SK-N-SH (cell line): Measurements from ENCODE around the gene ARPIN. TPM values are rescaled to one million over a fixed set of nuclear protein-coding genes. Genes with fewer than 3 reads are reported as not detected.

Source experiments
- CTCF ChIA-PET: fragments of 300-600, 350-600 bp; formaldehyde crosslinking; extraction: SDS; loops from one replicate; lab custom pipeline; 2021; lab: Yijun Ruan, JAX
- POLR2A ChIA-PET: fragments of 350-600 bp; sonication (Branson Sonifier 250); formaldehyde crosslinking; extraction: SDS; loops from one replicate; lab custom pipeline; 2020; ENCODE audit warnings: antibody characterized with exemption, inconsistent platforms; lab: Yijun Ruan, JAX
- DNase-seq: peaks from one replicate; pipeline ENCODE4 v3.0.0; 2012
- H2AFZ ChIP-seq: fragments of 200-600 bp; sonication (generic); 2 replicates; pipeline ENCODE4 v1.8.1; 2016; ENCODE audit warnings: antibody characterized with exemption, mild to moderate bottlenecking, low read depth
- H3F3A ChIP-seq: fragments of 200-600 bp; sonication (generic); replicated peaks from 2 replicates; pipeline ENCODE3; 2016; ENCODE audit warnings: antibody characterized with exemption, mild to moderate bottlenecking; ENCODE audit not compliant: insufficient read depth
- H3K27ac ChIP-seq, 2 experiments: fragments of 200-500 bp in 1 of 2; fragments of 200-600 bp in 1 of 2; sonication (Bioruptor generic) in 1 of 2; sonication (generic), shearing (Covaris generic) in 1 of 2; 2 replicates each; pipeline versions ENCODE4 v1.5.1 to v1.6.1; 2014 to 2016; ENCODE audit warnings: low read depth in 2 of 2, inconsistent platforms in 1 of 2, low read length in 1 of 2, mild to moderate bottlenecking in 1 of 2, mixed read lengths in 1 of 2
- H3K27me3 ChIP-seq: fragments of 200-600 bp; sonication (generic), shearing (Covaris generic); 2 replicates; pipeline ENCODE4 v1.6.1; 2016; ENCODE audit warnings: mixed run types; ENCODE audit not compliant: insufficient read depth
- H3K36me3 ChIP-seq, 2 experiments: fragments of 200-500 bp in 1 of 2; fragments of 200-600 bp in 1 of 2; sonication (Bioruptor generic) in 1 of 2; sonication (generic) in 1 of 2; replicated peaks in 1 of 2; 2 replicates each; pipeline versions ENCODE3 to v1.5.1; 2014 to 2016; ENCODE audit warnings: low read length in 1 of 2, mild to moderate bottlenecking in 1 of 2; ENCODE audit not compliant: insufficient read depth in 2 of 2, control insufficient read depth in 1 of 2
- H3K4me1 ChIP-seq, 2 experiments: fragments of 200-500 bp in 1 of 2; fragments of 200-600 bp in 1 of 2; sonication (Bioruptor generic) in 1 of 2; sonication (generic), shearing (Covaris generic) in 1 of 2; 2 replicates each; pipeline versions ENCODE4 v1.5.1 to v1.6.1; 2014 to 2016; ENCODE audit warnings: low read depth in 1 of 2, low read length in 1 of 2, mixed run types in 1 of 2; ENCODE audit not compliant: insufficient read depth in 2 of 2, control insufficient read depth in 1 of 2
- H3K4me2 ChIP-seq: fragments of 200-600 bp; sonication (generic), shearing (Covaris generic); 2 replicates; pipeline ENCODE4 v1.6.1; 2017; ENCODE audit warnings: mixed run types
- H3K4me3 ChIP-seq, 2 experiments: fragments of 200-500 bp in 1 of 2; fragments of 200-600 bp in 1 of 2; sonication (Bioruptor generic) in 1 of 2; sonication (generic), shearing (Covaris generic) in 1 of 2; 2 replicates each; pipeline versions ENCODE4 v1.5.1 to v1.8.1; 2014 to 2016; ENCODE audit warnings: low read depth in 2 of 2, inconsistent platforms in 1 of 2, low read length in 1 of 2, mild to moderate bottlenecking in 1 of 2, mixed read lengths in 1 of 2, moderate library complexity in 1 of 2
- H3K79me2 ChIP-seq: fragments of 200-600 bp; sonication (generic); 2 replicates; pipeline ENCODE4 v1.8.1; 2017; ENCODE audit warnings: mild to moderate bottlenecking; ENCODE audit not compliant: insufficient read depth
- H3K9ac ChIP-seq: fragments of 200-600 bp; sonication (generic); 2 replicates; pipeline ENCODE4 v1.6.1; 2017; ENCODE audit warnings: mixed run types
- H3K9me2 ChIP-seq: fragments of 200-600 bp; sonication (generic); 2 replicates; pipeline ENCODE4 v1.6.1; 2017; ENCODE audit warnings: mixed run types
- H3K9me3 ChIP-seq: fragments of 200-600 bp; sonication (generic); 2 replicates; pipeline ENCODE4 v1.6.1; 2017; ENCODE audit warnings: mixed run types, mild to moderate bottlenecking, moderate library complexity
- H4K20me1 ChIP-seq: fragments of 200-600 bp; sonication (generic); 2 replicates; pipeline ENCODE4 v1.6.1; 2017; ENCODE audit warnings: mild to moderate bottlenecking, mixed run types; ENCODE audit not compliant: insufficient read depth
- CHD2 ChIP-seq: fragments of 150-350 bp; IDR thresholded peaks from 2 replicates; pipeline ENCODE4 v1.6.1; 2018; ENCODE audit warnings: low read length; ENCODE audit not compliant: partially characterized antibody
- EP300 ChIP-seq, 2 experiments: IDR thresholded peaks; 2 replicates each; pipeline versions ENCODE4 v1.4.0 to v1.6.1; 2012; ENCODE audit warnings: borderline replicate concordance in 1 of 2, low read depth in 1 of 2, low read length in 1 of 2
- FOSL2 ChIP-seq: IDR thresholded peaks from 2 replicates; pipeline ENCODE4 v1.4.0; 2012; ENCODE audit warnings: low read depth, mild to moderate bottlenecking, moderate library complexity, borderline replicate concordance
- FOXJ3 ChIP-seq: sonication (generic); formaldehyde crosslinking; IDR thresholded peaks from 2 replicates; pipeline ENCODE4 v1.5.1; 2020; ENCODE audit warnings: mild to moderate bottlenecking, missing genetic modification reagents
- IRF3 ChIP-seq: fragments of 150-350 bp; IDR thresholded peaks from 2 replicates; pipeline ENCODE4 v1.6.1; 2016; ENCODE audit warnings: mild to moderate bottlenecking, low read depth, low read length
- MAX ChIP-seq: IDR thresholded peaks from 2 replicates; pipeline ENCODE4 v1.4.0; 2012; ENCODE audit warnings: low read depth
- NFIC ChIP-seq: IDR thresholded peaks from 2 replicates; pipeline ENCODE4 v1.4.0; 2012; ENCODE audit warnings: borderline replicate concordance
- NRF1 ChIP-seq: IDR thresholded peaks from 2 replicates; pipeline ENCODE4 v1.6.1; 2012; ENCODE audit warnings: low read depth, mild to moderate bottlenecking, low read length
- PBX3 ChIP-seq: IDR thresholded peaks from 2 replicates; pipeline ENCODE4; 2012
- POLR2AphosphoS5 ChIP-seq: IDR thresholded peaks from 2 replicates; pipeline ENCODE4 v1.6.1; 2012; ENCODE audit warnings: low read depth, low read length
- REST ChIP-seq: IDR thresholded peaks from 2 replicates; pipeline ENCODE4 v1.6.1; 2012; ENCODE audit warnings: mild to moderate bottlenecking, low read depth, low read length, moderate library complexity
- SIN3A ChIP-seq: IDR thresholded peaks from 2 replicates; pipeline ENCODE4 v1.6.1; 2012; ENCODE audit warnings: low read depth, mild to moderate bottlenecking, low read length, moderate library complexity, borderline replicate concordance
- SMC3 ChIP-seq: IDR thresholded peaks from 2 replicates; pipeline ENCODE4 v1.6.1; 2012; ENCODE audit warnings: low read depth, low read length, improper control_type of control experiment
- USF1 ChIP-seq: IDR thresholded peaks from 2 replicates; pipeline ENCODE4 v1.4.0; 2012; ENCODE audit warnings: low read depth, borderline replicate concordance
- YY1 ChIP-seq: IDR thresholded peaks from 2 replicates; pipeline ENCODE4 v1.4.0; 2012; ENCODE audit warnings: low read depth, mild to moderate bottlenecking
- ZBTB33 ChIP-seq: IDR thresholded peaks from 2 replicates; pipeline ENCODE4 v1.4.0; 2012; ENCODE audit warnings: low read depth, borderline replicate concordance
- WGBS: methylation state at CpG from one replicate; pipeline ENCODE4 v1.1.6; 2017; ENCODE audit warnings: low lambda C conversion rate; 5-methylcytosine and 5-hydroxymethylcytosine counted together
- polyA plus RNA-seq, 3 experiments: library from polyadenylated mRNA; depleted of rRNA; stranded (reverse); fragments of >200 nt; gene quantifications; 2 replicates each; pipeline ENCODE4 v1.2.3, GENCODE V29; 2012

Gene ARPIN
- polyA plus RNA-seq, 1 of the 3 experiments (the other 2 are of a cell fraction), result 13.5 TPM

- no peaks in the 10 kb centered on the region for H3K79me2 ChIP-seq
- no peaks in the 10 kb centered on the region for H3K9me2 ChIP-seq
- no peaks in the 10 kb centered on the region for H3K4me1 ChIP-seq
- H3K4me2 ChIP-seq, result no peak overlapping the region
- no peak overlapping the region for H3K27ac ChIP-seq
- no peak overlapping the region for H2AFZ ChIP-seq
- POLR2A ChIA-PET, result interaction anchor here (0.6 kb wide), 1 partner anchor 151 kb away, joined by 3 read pairs; no protein-coding TSS in a partner anchor
- H3K36me3 ChIP-seq, result peaks cover 23 to 56% of the 10 kb centered on the region in 2 experiments
- H3K27me3 ChIP-seq, result no peaks in the 10 kb centered on the region
- WGBS, result 81% methylated on average over 1 of the region's 1 CpG
- no peaks in the 10 kb centered on the region for H4K20me1 ChIP-seq
- TF ChIP-seq MAX (no peak), ZBTB33 (no peak), REST (no peak), IRF3 (no peak), PBX3 (no peak), USF1 (no peak), NRF1 (no peak), FOXJ3 (CRISPR knock-in tag) (no peak), EP300 (IDR thresholded peaks at IDR 0.05; ENCODE audit: borderline replicate concordance in 1 of 2, low read depth in 1 of 2, low read length in 1 of 2) (no peak), POLR2AphosphoS5 (no peak), SIN3A (no peak), CHD2 (no peak), SMC3 (no peak), NFIC (no peak), YY1 (no peak), FOSL2 (no peak)
- DNase-seq, result no peak
- H3F3A ChIP-seq, result peaks cover 12% of the 10 kb centered on the region
- CTCF ChIA-PET, result interaction anchor here (2.6 kb wide), 1 partner anchor 13 kb away, joined by 10 read pairs; the partner anchor contains the start of gene AP3S2
- no peaks in the 10 kb centered on the region for H3K9me3 ChIP-seq
- H3K4me3 ChIP-seq, result no peak overlapping the region
- H3K9ac ChIP-seq, result no peak overlapping the region
Measured at GRCh38 chr15:89880727-89881126, 32.0 kb downstream of the ARPIN start.
